HepG2 (cell line): Measurements from ENCODE around the gene ANKDD1A. TPM values are rescaled to one million over a fixed set of nuclear protein-coding genes. Genes with fewer than 3 reads are reported as not detected.

Experiments
- ATAC-seq: fragments of 200-7000 bp; cut with Tn5 transposase; 3 replicates; pipeline ENCODE4 v1.9.1; 2020; ENCODE audit warnings: mild to moderate bottlenecking, moderate library complexity
- BruUV-seq: library from RNA; stranded (reverse); fragments of 400-500 nt; replicated peaks from 2 replicates; lab custom pipeline; 2021; lab: Mats Ljungman, UMichigan
- CTCF ChIA-PET: fragments of 300-600 bp; formaldehyde crosslinking; extraction: SDS; loops from one replicate; lab custom pipeline; 2021; ENCODE audit warnings: low total read pairs, inconsistent platforms, low intra/inter-chr PET ratio; lab: Yijun Ruan, JAX
- POLR2A ChIA-PET: fragments of 350-600 bp; sonication (Branson Sonifier 250); formaldehyde crosslinking; loops from one replicate; lab custom pipeline; 2020; ENCODE audit warnings: antibody characterized with exemption, inconsistent platforms; lab: Yijun Ruan, JAX
- DNase-seq: peaks from one replicate; pipeline ENCODE4 v3.0.0-alpha.2; 2015; ENCODE audit warnings: low spot score
- FAIRE-seq: peaks from 3 replicates; lab custom pipeline; 2011; peaks lifted over from hg19 to GRCh38; lab: Jason Lieb, UNC
- H2AFZ ChIP-seq: one replicate; pipeline ENCODE4 v1.6.1; 2011; ENCODE audit warnings: low read length, inconsistent platforms
- H3K27ac ChIP-seq: fragments of 300-600 bp; 3 replicates; pipeline ENCODE4 v1.8.0; 2011; ENCODE audit warnings: mixed run types, mild to moderate bottlenecking, mixed read lengths, low read length, inconsistent platforms; ENCODE audit not compliant: insufficient read depth; ENCODE audit errors: extremely low read length
- H3K27me3 ChIP-seq, 2 experiments: fragments of 200-600 bp in 1 of 2; 2 replicates in 1 of 2; 3 replicates in 1 of 2; pipeline versions ENCODE4 v1.6.0 to v1.8.0; 2011; ENCODE audit warnings: low read length in 2 of 2, mild to moderate bottlenecking in 2 of 2, moderate library complexity in 2 of 2, inconsistent platforms in 1 of 2; ENCODE audit not compliant: insufficient read depth in 2 of 2, control insufficient read depth in 1 of 2
- H3K36me3 ChIP-seq, 2 experiments: fragments of 200-600 bp in 1 of 2; replicated peaks in 1 of 2; 2 replicates in 1 of 2; 3 replicates in 1 of 2; pipeline versions ENCODE4 v1.5.1 to v1.8.0; 2011; ENCODE audit warnings: low read length in 2 of 2, inconsistent platforms in 1 of 2; ENCODE audit not compliant: insufficient read depth in 2 of 2, control insufficient read depth in 1 of 2
- H3K4me1 ChIP-seq: 2 replicates; pipeline ENCODE4 v1.5.1; 2012; ENCODE audit warnings: low read length, inconsistent platforms; ENCODE audit not compliant: insufficient read depth
- H3K4me2 ChIP-seq: 2 replicates; pipeline ENCODE4 v1.6.0; 2011; ENCODE audit warnings: low read depth, low read length, inconsistent platforms
- H3K4me3 ChIP-seq, 3 experiments: fragments of 200-600 bp in 1 of 3; sonication (generic), shearing (Covaris generic) in 1 of 3; replicated peaks in 1 of 3; 2 replicates each; pipeline ENCODE4 v1.5.1; 2011 to 2016; ENCODE audit warnings: low read length in 3 of 3, inconsistent platforms in 2 of 3, low read depth in 2 of 3, mild to moderate bottlenecking in 2 of 3, control low read depth in 1 of 3, mixed read lengths in 1 of 3; ENCODE audit not compliant: insufficient read depth in 1 of 3
- H3K79me2 ChIP-seq: one replicate; pipeline ENCODE4 v1.6.1; 2011; ENCODE audit warnings: low read length, inconsistent platforms; ENCODE audit not compliant: insufficient read depth
- H3K9ac ChIP-seq: 2 replicates; pipeline ENCODE4 v1.6.0; 2011; ENCODE audit warnings: mild to moderate bottlenecking, low read depth, low read length, inconsistent platforms; ENCODE audit not compliant: insufficient read depth
- H3K9me3 ChIP-seq: 2 replicates; pipeline ENCODE4 v1.5.1; 2012; ENCODE audit warnings: mild to moderate bottlenecking, low read length
- H4K20me1 ChIP-seq: 2 replicates; pipeline ENCODE4 v1.6.0; 2011; ENCODE audit warnings: inconsistent platforms, mild to moderate bottlenecking, low read length, moderate library complexity; ENCODE audit not compliant: insufficient read depth
- DNMT1 ChIP-seq: sonication (generic); formaldehyde crosslinking; IDR thresholded peaks from 2 replicates; pipeline ENCODE4 v1.5.1; 2020; ENCODE audit warnings: mild to moderate bottlenecking, missing genetic modification reagents
- MEF2D ChIP-seq: sonication (generic); formaldehyde crosslinking; IDR thresholded peaks from 2 replicates; pipeline ENCODE4 v1.5.1; 2020; ENCODE audit warnings: mild to moderate bottlenecking, missing genetic modification reagents
- NFYB ChIP-seq: sonication (generic); formaldehyde crosslinking; IDR thresholded peaks from 2 replicates; pipeline ENCODE4 v1.4.0; 2020; ENCODE audit warnings: missing genetic modification reagents
- NR3C1 ChIP-seq: sonication (generic); formaldehyde crosslinking; IDR thresholded peaks from 2 replicates; pipeline ENCODE4 v1.4.0; 2020; ENCODE audit warnings: missing genetic modification reagents
- PRPF4 ChIP-seq: fragments of 200-400 bp; formaldehyde crosslinking; IDR thresholded peaks from 2 replicates; pipeline ENCODE4 v1.6.1; 2016; ENCODE audit warnings: low read length, low read depth; ENCODE audit not compliant: poor library complexity, severe bottlenecking
- RELA ChIP-seq: sonication (generic); formaldehyde crosslinking; IDR thresholded peaks from 2 replicates; pipeline ENCODE4 v1.4.0; 2020; ENCODE audit warnings: missing genetic modification reagents
- WIZ ChIP-seq: sonication (generic); formaldehyde crosslinking; IDR thresholded peaks from 2 replicates; pipeline ENCODE4 v1.5.1; 2020; ENCODE audit warnings: mild to moderate bottlenecking, missing genetic modification reagents
- YEATS4 ChIP-seq: sonication (generic); formaldehyde crosslinking; IDR thresholded peaks from 2 replicates; pipeline ENCODE4 v1.4.0; 2020; ENCODE audit warnings: missing genetic modification reagents, borderline replicate concordance
- ZBTB21 ChIP-seq: sonication (generic); formaldehyde crosslinking; IDR thresholded peaks from 2 replicates; pipeline ENCODE4 v1.4.0; 2020; ENCODE audit warnings: missing genetic modification reagents
- ZFP36L2 ChIP-seq: sonication (generic); formaldehyde crosslinking; IDR thresholded peaks from 2 replicates; pipeline ENCODE4 v1.4.0; 2020; ENCODE audit warnings: missing genetic modification reagents
- ZNF17 ChIP-seq: sonication (generic); formaldehyde crosslinking; IDR thresholded peaks from 2 replicates; pipeline ENCODE4 v1.5.0; 2020; ENCODE audit warnings: mild to moderate bottlenecking, missing genetic modification reagents
- ZNF33A ChIP-seq: sonication (generic); formaldehyde crosslinking; IDR thresholded peaks from 2 replicates; pipeline ENCODE4 v1.5.1; 2020; ENCODE audit warnings: missing genetic modification reagents, mild to moderate bottlenecking, moderate library complexity, borderline replicate concordance
- ZNF576 ChIP-seq: sonication (generic); formaldehyde crosslinking; IDR thresholded peaks from 2 replicates; pipeline ENCODE4 v1.4.0; 2020; ENCODE audit warnings: mild to moderate bottlenecking, missing genetic modification reagents
- WGBS: methylation state at CpG from one replicate; pipeline ENCODE4 v1.1.6; 2017; ENCODE audit warnings: low lambda C conversion rate; 5-methylcytosine and 5-hydroxymethylcytosine counted together
- in situ Hi-C: cut with HindIII; loops from 2 replicates; pipeline ENCODE4 v1.10.0; 2017; ENCODE audit warnings: low pct_unique_long_range_greater_than_20kb; ENCODE audit not compliant: extremely low pct_ligation_motif_present
- intact Hi-C: fragments of 100-400 bp; cut with micrococcal nuclease; formaldehyde crosslinking; loops from one replicate; pipeline ENCODE4 v1.10.0; 2022; ENCODE audit not compliant: unreplicated experiment
- polyA plus RNA-seq, 8 experiments: library from polyadenylated mRNA; depleted of rRNA in 3 of 8; stranded (reverse) in 7 of 8; unstranded in 1 of 8; fragments of >200 nt; fragmentation: Illumina TruSeq in 4 of 8; extraction: Trizol in 4 of 8; gene quantifications; 2 replicates each; pipeline versions ENCODE4 v1.2.1 to v1.2.3, GENCODE V29; 2011 to 2016; ENCODE audit warnings: low read depth in 4 of 8, missing spikeins in 1 of 8, mixed read lengths in 1 of 8; ENCODE audit not compliant: insufficient read depth in 1 of 8
- total RNA-seq, 5 experiments: library from RNA; depleted of rRNA; stranded (reverse); fragments of >200 nt; fragmentation: Illumina TruSeq; extraction: Trizol; gene quantifications; 2 replicates each; pipeline ENCODE4 v1.2.3, GENCODE V29; 2016; ENCODE audit warnings: low read depth in 1 of 5
- TF ChIP-seq, protein P1 (sequence below): sonication (generic); formaldehyde crosslinking; IDR thresholded peaks from 2 replicates; pipeline ENCODE4 v1.9.0; 2021; ENCODE audit warnings: missing genetic modification reagents, borderline replicate concordance
- TF ChIP-seq, protein P2 (sequence below): sonication (generic); formaldehyde crosslinking; IDR thresholded peaks from 2 replicates; pipeline ENCODE4 v1.5.1; 2020; ENCODE audit warnings: mild to moderate bottlenecking, missing genetic modification reagents, borderline replicate concordance

ANKDD1A gene
- total and polyA plus RNA-seq, 2 of the 13 experiments (the other 11 are each of a cell fraction or from before 2014, with no cell fraction given): 0.11 to 0.48 TPM

- CTCF ChIA-PET: no interaction called here
- TF ChIP-seq ZBTB21 (CRISPR knock-in tag) (no peak), WIZ (CRISPR knock-in tag) (no peak), RELA (no peak), PRPF4 (no peak), ZFP36L2 (CRISPR knock-in tag) (no peak), NFYB (CRISPR knock-in tag) (no peak), ZNF17 (no peak), NR3C1 (CRISPR knock-in tag) (no peak), ZNF576 (CRISPR knock-in tag) (no peak), MEF2D (CRISPR knock-in tag) (no peak), DNMT1 (CRISPR knock-in tag) (no peak), YEATS4 (CRISPR knock-in tag) (no peak), ZNF33A (no peak)
- TF ChIP-seq, protein P1, sequence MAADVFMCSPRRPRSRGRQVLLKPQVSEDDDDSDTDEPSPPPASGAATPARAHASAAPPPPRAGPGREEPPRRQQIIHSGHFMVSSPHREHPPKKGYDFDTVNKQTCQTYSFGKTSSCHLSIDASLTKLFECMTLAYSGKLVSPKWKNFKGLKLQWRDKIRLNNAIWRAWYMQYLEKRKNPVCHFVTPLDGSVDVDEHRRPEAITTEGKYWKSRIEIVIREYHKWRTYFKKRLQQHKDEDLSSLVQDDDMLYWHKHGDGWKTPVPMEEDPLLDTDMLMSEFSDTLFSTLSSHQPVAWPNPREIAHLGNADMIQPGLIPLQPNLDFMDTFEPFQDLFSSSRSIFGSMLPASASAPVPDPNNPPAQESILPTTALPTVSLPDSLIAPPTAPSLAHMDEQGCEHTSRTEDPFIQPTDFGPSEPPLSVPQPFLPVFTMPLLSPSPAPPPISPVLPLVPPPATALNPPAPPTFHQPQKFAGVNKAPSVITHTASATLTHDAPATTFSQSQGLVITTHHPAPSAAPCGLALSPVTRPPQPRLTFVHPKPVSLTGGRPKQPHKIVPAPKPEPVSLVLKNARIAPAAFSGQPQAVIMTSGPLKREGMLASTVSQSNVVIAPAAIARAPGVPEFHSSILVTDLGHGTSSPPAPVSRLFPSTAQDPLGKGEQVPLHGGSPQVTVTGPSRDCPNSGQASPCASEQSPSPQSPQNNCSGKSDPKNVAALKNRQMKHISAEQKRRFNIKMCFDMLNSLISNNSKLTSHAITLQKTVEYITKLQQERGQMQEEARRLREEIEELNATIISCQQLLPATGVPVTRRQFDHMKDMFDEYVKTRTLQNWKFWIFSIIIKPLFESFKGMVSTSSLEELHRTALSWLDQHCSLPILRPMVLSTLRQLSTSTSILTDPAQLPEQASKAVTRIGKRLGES: no peak
- TF ChIP-seq, protein P2, sequence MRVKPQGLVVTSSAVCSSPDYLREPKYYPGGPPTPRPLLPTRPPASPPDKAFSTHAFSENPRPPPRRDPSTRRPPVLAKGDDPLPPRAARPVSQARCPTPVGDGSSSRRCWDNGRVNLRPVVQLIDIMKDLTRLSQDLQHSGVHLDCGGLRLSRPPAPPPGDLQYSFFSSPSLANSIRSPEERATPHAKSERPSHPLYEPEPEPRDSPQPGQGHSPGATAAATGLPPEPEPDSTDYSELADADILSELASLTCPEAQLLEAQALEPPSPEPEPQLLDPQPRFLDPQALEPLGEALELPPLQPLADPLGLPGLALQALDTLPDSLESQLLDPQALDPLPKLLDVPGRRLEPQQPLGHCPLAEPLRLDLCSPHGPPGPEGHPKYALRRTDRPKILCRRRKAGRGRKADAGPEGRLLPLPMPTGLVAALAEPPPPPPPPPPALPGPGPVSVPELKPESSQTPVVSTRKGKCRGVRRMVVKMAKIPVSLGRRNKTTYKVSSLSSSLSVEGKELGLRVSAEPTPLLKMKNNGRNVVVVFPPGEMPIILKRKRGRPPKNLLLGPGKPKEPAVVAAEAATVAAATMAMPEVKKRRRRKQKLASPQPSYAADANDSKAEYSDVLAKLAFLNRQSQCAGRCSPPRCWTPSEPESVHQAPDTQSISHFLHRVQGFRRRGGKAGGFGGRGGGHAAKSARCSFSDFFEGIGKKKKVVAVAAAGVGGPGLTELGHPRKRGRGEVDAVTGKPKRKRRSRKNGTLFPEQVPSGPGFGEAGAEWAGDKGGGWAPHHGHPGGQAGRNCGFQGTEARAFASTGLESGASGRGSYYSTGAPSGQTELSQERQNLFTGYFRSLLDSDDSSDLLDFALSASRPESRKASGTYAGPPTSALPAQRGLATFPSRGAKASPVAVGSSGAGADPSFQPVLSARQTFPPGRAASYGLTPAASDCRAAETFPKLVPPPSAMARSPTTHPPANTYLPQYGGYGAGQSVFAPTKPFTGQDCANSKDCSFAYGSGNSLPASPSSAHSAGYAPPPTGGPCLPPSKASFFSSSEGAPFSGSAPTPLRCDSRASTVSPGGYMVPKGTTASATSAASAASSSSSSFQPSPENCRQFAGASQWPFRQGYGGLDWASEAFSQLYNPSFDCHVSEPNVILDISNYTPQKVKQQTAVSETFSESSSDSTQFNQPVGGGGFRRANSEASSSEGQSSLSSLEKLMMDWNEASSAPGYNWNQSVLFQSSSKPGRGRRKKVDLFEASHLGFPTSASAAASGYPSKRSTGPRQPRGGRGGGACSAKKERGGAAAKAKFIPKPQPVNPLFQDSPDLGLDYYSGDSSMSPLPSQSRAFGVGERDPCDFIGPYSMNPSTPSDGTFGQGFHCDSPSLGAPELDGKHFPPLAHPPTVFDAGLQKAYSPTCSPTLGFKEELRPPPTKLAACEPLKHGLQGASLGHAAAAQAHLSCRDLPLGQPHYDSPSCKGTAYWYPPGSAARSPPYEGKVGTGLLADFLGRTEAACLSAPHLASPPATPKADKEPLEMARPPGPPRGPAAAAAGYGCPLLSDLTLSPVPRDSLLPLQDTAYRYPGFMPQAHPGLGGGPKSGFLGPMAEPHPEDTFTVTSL (CRISPR knock-in tag): no peak
Measured at GRCh38 chr15:64861960-64862359, 49.7 kb upstream of the ANKDD1A start.

More at GRCh38 chr15:64861960-64862359, 49.7 kb upstream of the ANKDD1A start:
- peaks cover 15 to 22% of the 10 kb centered on the region in 2 experiments; a peak in 4 of 5 replicates for H3K36me3 ChIP-seq
- FAIRE-seq (no peak), ATAC-seq (no peak), DNase-seq (no peak)
- H3K4me1 ChIP-seq: peaks cover 7% of the 10 kb centered on the region
- intact Hi-C loops (no loop called here), in situ Hi-C loops (no loop called here)
- H3K27me3 ChIP-seq: no peaks in the 10 kb centered on the region
- no peaks in the 10 kb centered on the region for H3K9me3 ChIP-seq
- H3K79me2 ChIP-seq: no peaks in the 10 kb centered on the region
- WGBS: 100% methylated on average over 4 of the region's 4 CpGs
- no peak overlapping the region for H3K4me2 ChIP-seq
- H3K27ac ChIP-seq: no peak overlapping the region
- H3K4me3 ChIP-seq: no peak overlapping the region
- H2AFZ ChIP-seq: no peak overlapping the region
- H4K20me1 ChIP-seq: no peaks in the 10 kb centered on the region
- POLR2A ChIA-PET: no interaction called here
- no TSS peak for BruUV-seq
- H3K9ac ChIP-seq: no peak overlapping the region
